ENCODE measurements around the gene CACNA1G.

Gene CACNA1G

GRCh38 chr17:50635732-50635981 is 75.1 kb downstream of the CACNA1G start:
- no peak for DNase-seq

- DNase-seq: no peak
Measured at GRCh38 chr17:50635982-50636803, 75.7 kb downstream of the CACNA1G start.

- DNase-seq: no peak
Measured at GRCh38 chr17:50636804-50637195, 76.3 kb downstream of the CACNA1G start.

- no peak for DNase-seq
Measured at GRCh38 chr17:50637829-50638605, 77.5 kb downstream of the CACNA1G start.

GRCh38 chr17:50638606-50638965 is 78.1 kb downstream of the CACNA1G start:
- DNase-seq: no peak

GRCh38 chr17:50638966-50639713 is 78.6 kb downstream of the CACNA1G start:
- no peak for DNase-seq

GRCh38 chr17:50640686-50641351 is 80.3 kb downstream of the CACNA1G start:
- no peak for DNase-seq

GRCh38 chr17:50641357-50641756 is 80.8 kb downstream of the CACNA1G start:
- no peak for DNase-seq

- no peak for DNase-seq
Measured at GRCh38 chr17:50642071-50642721, 81.7 kb downstream of the CACNA1G start.

GRCh38 chr17:50642722-50643656 is 82.5 kb downstream of the CACNA1G start:
- no peak for DNase-seq

- DNase-seq: no peak
Measured at GRCh38 chr17:50645748-50646682, 85.5 kb downstream of the CACNA1G start.

GRCh38 chr17:50647187-50647586 is 86.7 kb downstream of the CACNA1G start:
- no peak for DNase-seq

GRCh38 chr17:50649042-50649908 is 88.8 kb downstream of the CACNA1G start:
- no peak for DNase-seq

- DNase-seq: no peak
Measured at GRCh38 chr17:50651661-50652060, 91.1 kb downstream of the CACNA1G start.

- DNase-seq: no peak
Measured at GRCh38 chr17:50653738-50654137, 93.2 kb downstream of the CACNA1G start.

GRCh38 chr17:50656509-50656908 is 96.0 kb downstream of the CACNA1G start:
- no peak for DNase-seq

GRCh38 chr17:50657054-50657453 is 96.5 kb downstream of the CACNA1G start:
- no peak for DNase-seq

GRCh38 chr17:50657627-50658026 is 97.1 kb downstream of the CACNA1G start:
- DNase-seq: no peak

GRCh38 chr17:50658616-50659015 is 98.1 kb downstream of the CACNA1G start:
- no peak for DNase-seq
